ENCODE measurements around the gene PTCD3.

PTCD3 gene

DNA sequence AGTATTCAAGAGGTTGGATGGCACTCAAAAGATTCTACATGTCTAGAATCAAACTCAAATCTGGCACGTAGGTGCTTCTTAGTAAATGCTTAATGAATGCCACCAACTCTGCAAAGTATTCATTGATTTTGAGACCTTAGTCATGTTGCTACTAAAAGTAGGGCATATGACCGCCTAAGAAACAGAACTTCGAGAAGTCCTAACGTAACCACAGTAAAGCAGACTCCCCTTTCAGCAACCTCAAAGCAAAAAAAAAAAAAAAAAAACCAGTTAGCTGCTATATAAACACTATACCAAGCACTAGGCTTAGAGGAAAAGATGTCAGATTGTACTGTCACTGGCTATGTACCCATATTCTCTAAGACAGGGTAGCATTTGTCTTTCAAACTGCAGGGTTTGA, 33.9 kb downstream of the PTCD3 start:
- TF ChIP-seq, protein P1, sequence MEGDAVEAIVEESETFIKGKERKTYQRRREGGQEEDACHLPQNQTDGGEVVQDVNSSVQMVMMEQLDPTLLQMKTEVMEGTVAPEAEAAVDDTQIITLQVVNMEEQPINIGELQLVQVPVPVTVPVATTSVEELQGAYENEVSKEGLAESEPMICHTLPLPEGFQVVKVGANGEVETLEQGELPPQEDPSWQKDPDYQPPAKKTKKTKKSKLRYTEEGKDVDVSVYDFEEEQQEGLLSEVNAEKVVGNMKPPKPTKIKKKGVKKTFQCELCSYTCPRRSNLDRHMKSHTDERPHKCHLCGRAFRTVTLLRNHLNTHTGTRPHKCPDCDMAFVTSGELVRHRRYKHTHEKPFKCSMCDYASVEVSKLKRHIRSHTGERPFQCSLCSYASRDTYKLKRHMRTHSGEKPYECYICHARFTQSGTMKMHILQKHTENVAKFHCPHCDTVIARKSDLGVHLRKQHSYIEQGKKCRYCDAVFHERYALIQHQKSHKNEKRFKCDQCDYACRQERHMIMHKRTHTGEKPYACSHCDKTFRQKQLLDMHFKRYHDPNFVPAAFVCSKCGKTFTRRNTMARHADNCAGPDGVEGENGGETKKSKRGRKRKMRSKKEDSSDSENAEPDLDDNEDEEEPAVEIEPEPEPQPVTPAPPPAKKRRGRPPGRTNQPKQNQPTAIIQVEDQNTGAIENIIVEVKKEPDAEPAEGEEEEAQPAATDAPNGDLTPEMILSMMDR (IDR thresholded peaks at IDR 0.05): no peak

DNA sequence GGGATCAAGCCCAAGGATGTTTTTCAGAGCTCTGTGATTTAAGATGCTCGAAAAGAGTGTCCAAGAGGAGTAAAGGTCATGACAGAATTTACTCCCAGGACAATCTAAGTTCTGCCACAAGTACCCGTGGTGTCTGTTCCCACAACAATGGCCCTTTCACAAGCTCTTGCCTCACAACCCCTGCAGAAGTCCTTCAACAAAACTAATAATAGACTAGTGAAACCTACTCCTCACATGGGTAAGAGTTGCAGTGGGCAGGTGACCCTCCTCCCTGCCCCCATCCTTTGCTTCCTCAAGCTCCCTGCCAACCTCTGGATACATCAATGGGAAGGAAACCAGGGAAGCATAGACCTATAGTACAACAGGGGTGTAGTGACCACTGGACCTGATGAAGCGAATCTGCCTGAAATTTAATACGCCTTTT, 34.9 kb downstream of the PTCD3 start:
- TF ChIP-seq, protein P1 (IDR thresholded peaks at IDR 0.05): no peak

DNA sequence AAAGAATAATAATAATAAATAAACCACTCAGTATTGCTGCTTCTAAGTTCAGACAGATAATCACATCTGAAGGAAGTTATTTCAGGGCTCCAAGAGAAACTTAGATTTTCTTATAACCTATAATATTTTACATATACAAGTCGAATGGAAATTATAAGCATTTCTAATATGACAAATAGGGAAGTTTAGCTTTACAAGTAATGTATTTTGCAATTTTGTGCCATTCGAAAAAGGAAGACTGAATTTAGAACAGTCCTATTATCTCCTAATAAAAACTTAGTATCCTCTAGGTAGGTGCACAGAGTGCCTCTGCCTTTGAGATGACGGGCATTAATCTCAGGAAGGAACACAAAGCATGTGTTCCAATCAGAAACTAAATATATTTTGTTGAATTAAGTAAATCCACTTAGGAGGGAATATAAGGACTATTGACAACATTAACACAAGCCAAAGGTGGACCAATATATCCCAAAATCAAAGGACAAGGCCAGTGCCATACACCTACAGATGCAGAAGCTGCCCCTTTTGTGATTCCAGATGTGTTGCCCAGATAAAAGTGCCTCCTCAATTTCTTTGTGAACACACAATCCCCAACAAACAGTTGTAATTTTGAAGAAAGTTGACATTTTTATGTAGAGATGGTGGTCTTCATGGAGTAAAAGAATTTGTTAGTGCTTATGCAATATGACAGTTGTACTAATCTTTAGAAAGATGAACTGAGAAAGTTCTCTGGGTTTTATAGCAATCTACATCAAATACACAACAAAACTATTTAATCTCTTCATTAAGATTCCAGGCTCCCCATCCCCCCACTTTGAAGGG, 36.6 kb downstream of the PTCD3 start:
- TF ChIP-seq, protein P1 (IDR thresholded peaks at IDR 0.05): no peak

DNA sequence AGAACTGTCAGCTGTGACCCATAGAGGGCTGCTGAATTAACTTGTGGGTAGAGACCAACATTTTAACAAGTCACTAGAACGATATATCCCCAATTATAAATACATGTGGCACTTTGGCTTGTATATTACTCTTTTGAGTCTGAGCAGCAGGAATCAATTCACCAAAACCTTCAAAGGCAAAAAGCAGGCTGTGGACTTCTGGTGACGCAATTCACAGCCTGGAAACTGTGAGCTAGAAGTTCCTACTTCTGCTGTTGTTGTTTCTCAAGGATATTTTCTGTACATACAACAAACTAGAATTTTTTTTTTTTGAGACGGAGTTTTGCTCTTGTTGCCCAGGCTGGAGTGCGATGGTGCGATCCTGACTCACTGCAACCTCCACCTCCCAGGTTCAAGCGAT, 37.3 kb downstream of the PTCD3 start:
- TF ChIP-seq, protein P1 (IDR thresholded peaks at IDR 0.05): no peak

DNA sequence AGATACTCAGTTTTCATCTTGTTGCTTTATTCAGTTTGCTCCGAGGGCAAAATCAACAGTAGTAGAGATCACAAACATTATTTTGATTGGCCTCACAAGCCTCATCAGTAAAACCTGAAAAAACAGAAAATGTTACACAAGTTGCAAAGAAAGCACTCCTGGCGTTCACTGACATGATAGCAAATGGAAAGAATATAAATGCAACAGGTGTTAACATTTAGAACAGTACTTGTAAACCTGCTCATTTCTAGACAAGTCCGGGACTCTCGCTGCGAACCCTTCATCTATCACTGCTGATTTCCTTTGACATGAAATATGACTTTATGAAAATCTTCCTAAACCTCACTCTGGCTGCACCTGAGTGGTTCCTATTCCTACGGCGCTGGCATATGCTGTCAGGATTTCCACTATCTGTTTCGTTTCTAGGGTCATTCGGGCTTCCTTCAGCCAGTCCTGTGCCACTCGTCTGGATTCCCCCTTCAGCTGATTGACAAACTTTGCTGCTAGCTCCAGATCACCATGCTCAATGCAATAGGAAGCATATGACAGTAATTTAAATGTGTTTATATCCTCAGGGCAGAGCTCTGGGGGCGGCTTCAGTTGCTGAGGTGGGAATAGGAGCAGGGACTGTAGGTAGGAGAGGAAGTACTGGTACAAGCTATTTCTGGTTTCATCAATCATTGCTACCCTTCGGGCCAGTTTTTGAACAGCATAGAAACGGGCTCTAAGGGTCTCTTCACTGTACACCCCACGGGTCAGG, 38.1 kb downstream of the PTCD3 start:
- TF ChIP-seq, protein P1 (IDR thresholded peaks at IDR 0.05): no peak

DNA sequence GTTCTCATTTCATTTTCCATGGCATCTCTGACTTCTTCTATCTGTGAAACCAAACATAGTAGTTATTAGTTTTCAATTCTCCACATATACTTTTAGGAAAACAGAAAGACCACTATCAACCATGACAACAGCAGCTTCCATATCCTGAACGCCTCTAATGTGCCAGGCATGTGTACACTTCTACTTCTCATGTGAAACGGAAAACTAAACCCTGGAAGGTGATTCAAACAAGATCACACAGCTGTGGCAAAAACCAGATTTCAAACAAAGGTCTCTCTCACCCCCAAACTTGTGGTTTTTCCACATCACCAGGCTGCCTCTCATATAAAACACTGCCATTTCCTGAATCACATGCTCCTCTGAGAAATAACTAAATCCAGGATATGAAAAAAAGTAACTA, 41.8 kb downstream of the PTCD3 start:
- TF ChIP-seq, protein P1 (IDR thresholded peaks at IDR 0.05): no peak

DNA sequence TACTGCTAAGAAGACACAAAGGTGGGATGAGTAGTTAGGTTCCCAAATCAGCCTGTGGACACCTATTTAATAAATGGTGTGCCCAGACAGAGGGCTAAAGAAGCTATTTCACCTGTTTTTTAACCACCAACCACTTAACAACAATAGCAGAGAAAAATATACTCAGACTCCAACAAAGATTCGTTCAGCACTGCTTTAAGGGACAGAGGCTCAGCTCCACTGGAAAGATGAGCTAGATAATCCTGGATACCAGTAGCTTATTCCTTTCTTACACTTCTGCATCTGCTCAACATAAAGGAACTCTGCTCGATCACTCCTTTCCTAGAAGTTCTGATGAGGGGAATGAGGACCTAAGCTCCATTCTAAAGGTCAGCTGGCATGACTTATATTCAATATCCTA, 44.5 kb downstream of the PTCD3 start:
- TF ChIP-seq, protein P1 (IDR thresholded peaks at IDR 0.05): no peak

Measured in LNCAP (cell line).